ELF-1 (cell line): ENCODE results near the gene PFKL.

Experiments
- DNase-seq: peaks from one replicate; pipeline ENCODE4 v3.0.0-alpha.2; 2016; ENCODE audit warnings: low read depth, low spot score

Gene PFKL

DNA sequence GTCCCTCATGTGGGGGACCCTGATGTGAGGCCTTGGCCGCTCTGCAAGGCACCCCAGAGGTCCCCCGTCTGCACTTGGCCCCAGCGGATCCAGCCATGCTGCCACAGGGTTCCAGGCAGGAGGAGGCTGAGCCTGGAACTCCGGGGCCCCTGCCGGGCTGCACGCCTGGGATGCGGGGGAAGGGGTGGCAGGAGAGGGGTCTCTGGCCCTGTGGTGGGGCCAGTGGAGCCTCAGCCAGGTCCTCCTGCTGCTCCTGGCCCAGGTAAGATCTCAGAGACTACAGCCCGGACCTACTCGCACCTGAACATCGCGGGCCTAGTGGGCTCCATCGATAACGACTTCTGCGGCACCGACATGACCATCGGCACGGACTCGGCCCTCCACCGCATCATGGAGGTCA is 12.9 kb downstream of the PFKL start:
- no peak for DNase-seq

DNA sequence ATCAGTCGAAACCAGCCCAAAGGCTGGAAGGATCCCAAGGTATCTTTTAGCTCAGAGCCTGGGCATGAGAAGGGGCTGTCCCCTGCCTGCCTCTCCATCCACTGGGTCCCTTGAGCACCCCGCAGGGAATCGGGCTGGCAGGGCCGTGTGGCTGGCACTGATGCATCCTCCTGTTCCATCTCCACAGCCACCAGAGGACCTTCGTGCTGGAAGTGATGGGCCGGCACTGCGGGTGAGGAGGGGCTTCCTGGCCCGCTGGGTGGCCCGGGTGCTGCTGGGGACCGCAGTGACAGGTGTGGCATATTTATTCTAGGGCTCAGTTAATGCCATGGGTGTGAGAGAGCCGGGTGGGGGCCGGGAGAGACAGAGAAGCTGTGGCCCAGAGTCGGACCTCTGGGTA is 13.6 kb downstream of the PFKL start:
- no peak for DNase-seq

DNA sequence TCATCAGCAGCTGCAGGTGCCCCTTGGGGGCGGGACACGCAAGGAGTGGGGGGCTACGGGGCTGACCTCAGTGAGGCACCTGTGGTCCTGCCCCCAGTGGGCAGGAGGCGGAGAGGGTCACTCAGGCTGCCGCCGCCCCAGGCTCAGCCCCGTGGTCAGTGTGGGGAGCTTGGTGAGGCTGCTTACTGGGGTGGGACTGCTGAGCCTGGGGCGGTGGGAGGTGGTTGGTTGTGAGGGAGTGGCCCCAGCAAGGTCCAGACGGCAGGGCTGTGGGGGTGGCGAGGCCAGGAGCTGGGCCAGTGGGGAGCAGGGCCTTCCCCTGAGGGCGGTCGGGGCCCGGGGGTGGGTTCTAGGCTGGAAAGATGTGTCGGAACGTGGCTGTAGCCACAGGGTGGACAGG is 14.3 kb downstream of the PFKL start:
- no peak for DNase-seq

DNA sequence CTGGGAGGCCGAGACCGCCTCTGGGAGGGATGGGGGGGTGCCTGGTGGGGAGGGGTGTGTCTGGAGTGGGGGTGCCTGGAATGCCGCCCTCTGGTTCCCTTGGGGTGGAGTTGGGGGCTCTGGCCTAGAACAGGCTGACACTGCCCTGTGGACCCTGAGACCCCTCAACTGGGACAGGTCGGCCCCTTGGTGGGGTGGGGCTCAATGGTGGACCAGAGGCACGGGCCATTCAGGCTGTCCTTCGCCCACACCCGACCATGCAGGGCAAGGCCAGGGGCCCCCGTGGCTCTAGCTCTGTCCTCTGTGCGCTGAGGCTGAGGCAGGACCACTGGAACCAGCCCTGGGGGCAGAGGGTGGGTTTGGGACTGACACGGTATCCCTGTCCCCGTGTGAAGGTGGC is 14.7 kb downstream of the PFKL start:
- no peak for DNase-seq

DNA sequence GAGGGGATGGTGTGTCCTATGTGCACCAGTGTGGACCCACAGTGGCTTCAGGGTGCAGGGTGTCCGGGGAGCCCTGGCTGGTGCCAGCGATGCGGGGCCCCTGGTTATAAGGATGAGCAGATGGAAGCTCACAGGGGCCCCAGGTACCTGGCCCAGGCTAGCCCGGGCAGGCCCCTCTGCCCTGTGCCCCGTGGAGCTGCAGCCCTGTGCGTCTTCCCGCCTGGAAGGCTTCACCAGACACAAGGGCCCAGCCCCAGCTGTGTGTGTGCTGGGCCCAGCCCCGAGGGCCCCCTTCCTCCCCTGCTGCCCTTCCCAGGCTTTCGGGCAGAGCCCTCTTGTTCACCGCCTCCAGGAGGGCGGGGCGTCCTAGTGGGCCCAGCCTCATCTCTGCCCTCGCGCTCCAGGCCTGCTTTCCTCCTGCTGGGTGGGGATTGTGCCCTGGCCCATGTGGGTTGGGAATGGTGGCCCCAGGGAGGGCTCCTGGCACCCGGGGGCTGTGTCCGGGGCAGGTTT is 15.9 kb downstream of the PFKL start:
- no peak for DNase-seq

DNA sequence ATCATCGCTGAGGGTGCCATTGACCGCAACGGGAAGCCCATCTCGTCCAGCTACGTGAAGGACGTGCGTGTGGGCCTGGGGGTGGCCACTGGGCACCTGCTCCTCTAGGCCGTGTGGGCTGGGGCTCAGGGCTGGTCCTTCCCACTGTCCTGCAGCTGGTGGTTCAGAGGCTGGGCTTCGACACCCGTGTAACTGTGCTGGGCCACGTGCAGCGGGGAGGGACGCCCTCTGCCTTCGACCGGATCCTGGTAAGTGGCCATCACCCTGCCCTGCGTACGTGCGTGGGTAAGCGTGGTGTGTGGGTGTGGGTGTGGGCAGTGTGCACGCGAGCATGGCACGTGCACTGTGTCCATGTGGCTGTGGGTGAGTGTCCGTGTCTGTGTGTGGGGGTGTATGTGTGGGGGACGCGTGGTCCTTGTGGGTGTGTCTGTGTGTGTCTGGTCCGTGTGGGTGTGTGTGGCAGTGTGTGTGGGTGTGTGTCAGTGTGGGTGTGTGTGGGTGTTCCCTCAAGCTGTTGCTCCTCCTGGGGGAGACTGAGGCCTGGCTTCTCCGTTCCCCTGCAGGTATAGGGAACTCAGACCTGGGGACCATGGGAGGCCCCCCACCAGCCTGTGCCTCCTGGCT is 16.5 kb downstream of the PFKL start:
- DNase-seq: no peak

DNA sequence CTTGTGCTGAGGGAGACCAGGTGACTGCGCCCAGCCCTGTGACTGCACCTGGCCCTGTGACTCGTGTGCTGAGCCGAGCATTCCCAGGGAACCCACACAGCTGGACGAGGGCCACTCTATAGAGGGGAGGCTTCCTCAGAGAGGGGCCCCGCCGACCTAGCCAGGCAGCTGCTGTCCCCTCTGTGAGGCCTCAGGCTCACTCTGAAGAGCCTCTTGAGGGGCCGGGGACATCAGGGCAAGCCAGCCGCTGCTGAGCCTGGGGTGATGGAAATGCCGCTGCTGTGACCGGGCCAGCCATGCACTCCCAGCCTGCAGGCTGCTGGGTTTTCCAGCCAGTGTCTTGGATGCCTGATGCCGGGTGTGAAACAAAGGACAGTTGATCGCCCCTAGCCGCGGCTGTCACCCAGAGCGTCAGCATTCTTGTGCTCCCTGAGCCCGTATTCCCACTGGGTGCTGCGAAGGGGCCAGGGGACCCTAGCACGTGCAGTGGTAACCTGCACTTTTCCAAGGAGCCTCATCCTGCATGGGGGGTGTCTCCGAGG is 17.5 kb downstream of the PFKL start:
- no peak for DNase-seq

DNA sequence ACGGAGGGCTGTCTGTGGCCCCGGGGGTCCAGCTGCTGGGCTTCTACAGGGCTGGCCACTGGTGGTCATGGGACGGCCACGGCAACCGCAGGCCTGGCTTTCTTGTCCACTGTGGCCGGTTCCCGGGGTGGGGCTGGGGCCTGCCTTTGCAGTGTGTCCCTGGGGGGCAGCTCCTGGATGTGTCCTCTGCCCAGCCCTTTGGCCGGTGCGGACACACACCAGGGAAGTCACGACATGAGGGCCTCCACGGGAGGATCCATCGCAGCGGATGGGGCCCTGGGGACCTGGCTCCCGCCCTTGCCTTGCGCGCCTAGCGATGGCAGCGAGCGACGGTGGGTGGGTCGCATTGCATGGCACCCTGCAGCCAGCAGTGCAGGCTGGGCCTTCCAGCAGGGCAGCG is 18.0 kb downstream of the PFKL start:
- DNase-seq: no peak

DNA sequence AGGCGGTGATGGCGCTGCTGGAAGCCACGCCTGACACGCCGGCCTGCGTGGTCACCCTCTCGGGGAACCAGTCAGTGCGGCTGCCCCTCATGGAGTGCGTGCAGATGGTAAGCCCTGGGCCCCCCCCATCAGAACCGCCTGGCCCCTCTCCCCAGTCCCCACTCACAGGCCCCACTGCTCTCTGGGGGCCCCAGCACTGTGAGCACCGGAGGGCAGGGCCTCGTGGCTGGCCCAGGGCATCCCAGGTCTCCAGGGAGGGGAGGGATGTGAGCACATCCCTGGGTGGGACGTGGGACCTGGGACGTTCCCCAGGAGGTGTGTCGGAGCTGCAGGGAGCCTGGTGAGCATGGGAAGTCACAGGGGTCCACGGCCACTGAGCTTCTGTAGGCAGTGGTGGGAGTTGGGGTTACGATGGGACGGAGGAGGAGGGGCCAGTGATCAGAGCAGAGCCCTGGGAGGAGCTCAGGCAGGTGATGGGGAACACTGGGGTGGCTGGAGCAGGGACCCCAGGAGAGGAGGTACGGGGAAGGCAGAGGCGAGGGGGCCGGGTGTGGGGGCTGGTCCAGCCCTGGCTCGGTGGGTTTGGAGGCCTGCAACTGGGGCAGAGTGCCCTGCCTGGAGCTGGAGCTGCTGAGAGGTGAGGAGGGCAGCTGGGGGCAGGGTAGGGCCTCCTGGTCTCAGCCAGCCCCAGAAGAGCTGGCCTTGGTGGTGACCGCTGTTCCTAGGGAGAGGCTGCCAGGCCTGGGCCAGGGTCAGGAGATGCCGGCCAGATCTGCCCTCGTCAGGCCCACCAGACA is 18.8 kb downstream of the PFKL start:
- DNase-seq: no peak

DNA sequence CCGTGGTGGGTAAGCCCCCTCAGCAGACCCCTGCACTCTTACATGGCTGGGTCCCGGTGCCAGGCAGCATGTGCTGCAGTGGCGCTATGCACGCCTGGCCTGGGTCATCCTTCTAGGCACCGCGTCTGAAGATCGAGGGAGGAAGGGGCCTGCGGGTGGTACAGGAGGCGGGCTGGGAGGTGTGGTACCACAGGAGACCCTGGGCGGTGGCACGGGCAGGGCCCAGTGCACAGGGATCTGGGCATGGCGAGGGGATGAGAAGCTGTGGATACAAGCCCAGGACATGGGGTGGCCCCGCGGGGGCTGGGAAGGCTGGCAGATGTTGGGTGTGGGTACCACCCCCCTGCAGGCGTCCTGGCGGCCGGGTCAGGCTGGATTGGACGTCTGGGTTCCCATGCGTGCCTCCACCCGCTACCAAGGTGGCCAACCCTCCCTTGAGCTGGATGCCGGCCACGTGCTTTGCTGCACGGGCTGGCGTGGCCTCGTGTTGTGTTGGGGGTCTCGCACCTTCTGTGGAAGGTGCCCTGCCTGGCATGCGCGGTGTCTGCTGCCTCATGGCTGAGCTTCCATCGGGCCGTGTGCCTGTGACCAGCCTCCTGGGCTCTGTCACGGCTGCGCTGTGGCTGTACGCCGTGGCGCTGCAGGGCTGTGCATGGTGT is 19.7 kb downstream of the PFKL start:
- DNase-seq: no peak

DNA sequence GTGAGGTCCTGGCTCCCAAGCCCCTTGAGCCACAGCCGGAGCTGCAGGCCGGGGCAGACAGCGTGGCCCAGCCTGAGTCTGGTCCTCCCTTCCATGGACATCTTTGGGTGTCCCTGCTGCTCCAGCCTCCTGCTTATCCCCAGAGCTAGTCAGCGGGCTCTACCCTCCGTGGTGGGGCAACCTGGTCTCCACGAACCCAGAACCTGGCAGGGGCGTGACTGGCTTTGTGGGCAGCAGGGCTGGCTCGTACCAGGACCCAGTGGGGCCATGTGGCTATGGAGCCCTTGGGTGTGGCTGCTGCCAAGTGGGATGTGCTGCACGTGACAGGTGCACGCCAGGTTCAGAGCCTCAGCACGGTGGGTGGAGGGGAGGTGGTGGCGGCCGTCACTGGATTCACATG is 21.0 kb downstream of the PFKL start:
- DNase-seq: no peak

DNA sequence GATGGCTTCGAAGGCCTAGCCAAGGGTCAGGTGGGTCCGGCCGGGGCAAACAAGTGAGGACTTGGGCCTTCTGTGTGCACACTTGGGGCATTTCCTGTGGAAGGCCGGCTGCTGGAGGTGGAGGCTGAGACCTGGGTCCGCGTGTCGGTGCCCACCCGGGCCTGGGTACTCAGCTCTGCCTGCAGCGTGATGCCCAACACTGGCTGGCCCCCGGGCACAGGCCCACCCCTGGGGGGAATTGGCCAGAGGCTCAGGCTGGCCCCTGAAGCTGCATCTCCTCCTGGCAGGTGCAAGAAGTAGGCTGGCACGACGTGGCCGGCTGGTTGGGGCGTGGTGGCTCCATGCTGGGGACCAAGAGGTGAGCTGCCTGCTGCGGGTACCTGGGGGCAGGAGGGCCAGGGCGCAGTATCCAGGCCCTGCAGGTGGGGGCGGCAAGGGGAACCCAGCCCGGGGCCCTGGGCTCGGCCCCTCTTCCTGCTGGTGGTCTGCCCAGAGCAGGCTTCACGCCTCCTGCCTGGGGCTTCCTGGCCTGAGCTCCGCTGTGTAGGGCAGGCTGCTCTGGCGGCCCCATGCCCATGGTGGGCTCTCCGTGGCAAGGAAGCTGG is 22.1 kb downstream of the PFKL start:
- DNase-seq: no peak

DNA sequence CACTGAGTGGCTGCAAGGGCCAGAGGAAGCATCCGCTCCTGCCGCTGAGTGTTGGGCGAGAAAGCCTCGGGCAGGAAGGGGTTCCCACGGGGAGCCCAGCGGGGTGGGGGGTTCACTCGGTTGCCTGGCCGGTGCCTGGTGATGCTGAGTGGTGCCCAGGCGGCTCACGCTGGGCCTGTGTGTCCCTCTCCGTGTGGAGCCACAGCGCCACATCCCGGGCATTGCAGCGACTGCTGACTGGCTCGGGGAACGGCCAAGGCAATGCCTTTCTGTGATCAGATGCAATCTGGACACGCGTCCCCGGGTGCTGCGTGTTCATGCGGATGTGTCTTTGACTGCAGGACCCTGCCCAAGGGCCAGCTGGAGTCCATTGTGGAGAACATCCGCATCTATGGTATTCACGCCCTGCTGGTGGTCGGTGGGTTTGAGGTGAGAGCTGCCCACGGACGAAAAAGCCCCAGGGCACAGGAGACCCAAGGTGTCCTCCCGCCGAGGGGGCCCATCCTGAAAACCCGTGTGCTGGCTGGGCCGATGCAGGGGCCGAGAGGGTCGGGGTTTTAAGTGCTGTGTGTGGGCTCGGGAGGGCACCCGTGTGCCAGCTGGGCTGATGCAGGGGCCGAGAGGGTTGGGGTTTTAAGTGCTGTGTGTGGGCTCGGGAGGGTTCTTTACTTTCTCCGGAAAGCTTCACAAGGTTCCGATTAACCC is 22.9 kb downstream of the PFKL start:
- no peak for DNase-seq

DNA sequence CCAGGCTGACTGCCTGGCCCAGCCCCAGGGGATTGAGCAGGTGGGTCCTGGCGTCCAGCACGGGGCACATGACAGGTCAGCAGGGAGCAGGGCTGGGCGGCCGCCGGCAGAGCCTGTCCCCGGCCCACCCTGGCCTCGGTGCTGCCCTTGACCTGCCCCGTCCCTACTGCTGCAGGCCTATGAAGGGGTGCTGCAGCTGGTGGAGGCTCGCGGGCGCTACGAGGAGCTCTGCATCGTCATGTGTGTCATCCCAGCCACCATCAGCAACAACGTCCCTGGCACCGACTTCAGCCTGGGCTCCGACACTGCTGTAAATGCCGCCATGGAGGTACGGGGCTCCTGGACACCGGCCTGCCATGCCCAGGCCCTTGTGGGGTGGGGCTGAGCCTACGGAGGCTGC is 23.7 kb downstream of the PFKL start:
- DNase-seq: no peak

DNA sequence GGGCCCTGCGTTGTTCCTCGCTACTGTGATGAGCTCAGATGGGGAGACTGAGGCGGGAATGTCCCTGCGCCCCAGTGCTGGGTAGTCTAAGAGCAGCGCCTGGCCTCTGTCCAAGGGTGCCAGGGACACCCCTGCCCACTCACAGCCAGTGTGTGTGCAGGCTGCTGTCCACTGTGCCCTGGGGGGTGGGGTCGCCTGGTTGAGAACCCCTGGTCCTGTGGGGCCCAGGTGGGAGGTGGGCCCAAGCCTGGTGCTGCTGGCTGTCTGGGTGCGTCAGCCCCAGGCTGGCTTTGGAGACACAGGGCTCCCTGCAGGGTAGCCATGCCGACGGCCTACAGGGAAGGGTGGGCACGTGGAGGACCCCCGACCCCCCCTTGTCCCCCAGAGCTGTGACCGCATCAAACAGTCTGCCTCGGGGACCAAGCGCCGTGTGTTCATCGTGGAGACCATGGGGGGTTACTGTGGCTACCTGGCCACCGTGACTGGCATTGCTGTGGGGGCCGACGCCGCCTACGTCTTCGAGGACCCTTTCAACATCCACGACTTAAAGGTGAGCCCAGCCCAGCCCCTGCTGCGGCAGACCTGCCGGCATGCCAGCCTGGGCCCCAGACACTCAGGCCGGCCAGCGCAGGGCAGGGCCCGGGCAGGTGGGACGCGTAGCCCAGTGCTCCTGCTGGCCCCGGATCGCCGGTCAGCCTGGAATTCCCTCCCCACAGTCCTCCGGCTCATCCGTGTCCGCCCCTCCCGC is 24.4 kb downstream of the PFKL start:
- no peak for DNase-seq

DNA sequence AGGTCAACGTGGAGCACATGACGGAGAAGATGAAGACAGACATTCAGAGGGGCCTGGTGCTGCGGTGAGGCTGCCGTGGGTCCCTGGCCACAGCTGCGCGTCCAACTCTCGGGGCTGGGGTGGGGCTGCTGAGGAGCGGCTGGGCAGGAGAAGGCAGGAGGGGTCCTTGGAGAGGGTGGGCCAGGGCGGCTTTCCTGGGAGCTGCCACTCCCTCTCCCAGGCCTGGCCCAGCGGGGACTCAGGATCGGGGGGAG is 24.9 kb downstream of the PFKL start:
- DNase-seq: no peak

DNA sequence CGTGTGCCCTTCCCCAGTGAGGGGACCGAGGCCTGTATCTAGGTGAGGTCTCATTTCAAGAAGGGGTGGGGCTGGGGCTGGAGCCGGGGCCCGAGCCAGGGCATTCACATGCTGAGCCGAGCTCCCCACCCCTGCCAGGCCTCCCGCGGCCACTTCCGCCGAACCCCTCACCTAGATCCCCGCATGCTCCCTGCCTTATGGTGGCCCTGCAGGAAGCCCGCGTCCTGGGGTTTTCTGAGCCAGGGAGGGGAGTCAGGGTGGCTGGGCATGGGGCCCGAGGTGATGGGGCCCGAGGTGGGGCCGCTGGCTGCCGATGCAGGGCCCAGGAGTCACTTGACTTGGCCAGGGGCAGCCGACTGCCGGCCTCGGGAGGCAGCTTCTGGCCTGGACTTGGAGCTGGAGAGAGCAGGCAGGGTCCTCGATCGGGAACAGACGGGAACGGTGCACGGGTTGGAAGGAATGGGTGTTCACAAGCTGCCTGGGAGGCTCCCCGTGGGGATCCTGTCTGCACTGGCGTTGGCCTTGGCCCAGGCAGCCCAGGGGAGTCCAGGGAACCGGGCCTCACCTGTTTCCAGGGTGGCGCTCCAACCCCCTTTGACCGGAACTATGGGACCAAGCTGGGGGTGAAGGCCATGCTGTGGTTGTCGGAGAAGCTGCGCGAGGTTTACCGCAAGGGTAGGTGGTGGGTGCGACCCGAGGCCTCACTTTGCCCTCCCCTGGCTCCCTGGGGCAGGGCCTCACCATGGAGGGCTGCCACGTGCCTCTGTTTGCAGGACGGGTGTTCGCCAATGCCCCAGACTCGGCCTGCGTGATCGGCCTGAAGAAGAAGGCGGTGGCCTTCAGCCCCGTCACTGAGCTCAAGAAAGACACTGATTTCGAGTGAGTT is 25.8 kb downstream of the PFKL start:
- DNase-seq: no peak

DNA sequence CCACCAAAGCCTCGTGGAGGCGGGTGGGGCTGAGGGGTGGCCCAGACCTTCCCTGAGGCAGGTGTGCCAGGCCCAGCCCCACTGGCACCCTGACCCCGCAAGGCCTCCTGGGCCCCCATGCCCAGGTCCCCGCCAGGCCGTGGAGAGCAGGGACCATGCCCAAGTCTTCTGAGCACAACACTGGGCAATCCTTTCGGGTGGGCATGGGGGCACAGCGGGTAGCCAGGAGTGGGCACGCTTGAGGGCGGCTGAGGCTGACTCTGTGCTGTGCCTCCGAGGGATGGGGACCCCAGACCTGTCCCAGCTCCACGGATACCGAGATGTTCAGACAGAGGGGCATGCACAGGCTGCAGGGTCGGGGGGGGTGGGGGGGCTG is 26.4 kb downstream of the PFKL start:
- no peak for DNase-seq

DNA sequence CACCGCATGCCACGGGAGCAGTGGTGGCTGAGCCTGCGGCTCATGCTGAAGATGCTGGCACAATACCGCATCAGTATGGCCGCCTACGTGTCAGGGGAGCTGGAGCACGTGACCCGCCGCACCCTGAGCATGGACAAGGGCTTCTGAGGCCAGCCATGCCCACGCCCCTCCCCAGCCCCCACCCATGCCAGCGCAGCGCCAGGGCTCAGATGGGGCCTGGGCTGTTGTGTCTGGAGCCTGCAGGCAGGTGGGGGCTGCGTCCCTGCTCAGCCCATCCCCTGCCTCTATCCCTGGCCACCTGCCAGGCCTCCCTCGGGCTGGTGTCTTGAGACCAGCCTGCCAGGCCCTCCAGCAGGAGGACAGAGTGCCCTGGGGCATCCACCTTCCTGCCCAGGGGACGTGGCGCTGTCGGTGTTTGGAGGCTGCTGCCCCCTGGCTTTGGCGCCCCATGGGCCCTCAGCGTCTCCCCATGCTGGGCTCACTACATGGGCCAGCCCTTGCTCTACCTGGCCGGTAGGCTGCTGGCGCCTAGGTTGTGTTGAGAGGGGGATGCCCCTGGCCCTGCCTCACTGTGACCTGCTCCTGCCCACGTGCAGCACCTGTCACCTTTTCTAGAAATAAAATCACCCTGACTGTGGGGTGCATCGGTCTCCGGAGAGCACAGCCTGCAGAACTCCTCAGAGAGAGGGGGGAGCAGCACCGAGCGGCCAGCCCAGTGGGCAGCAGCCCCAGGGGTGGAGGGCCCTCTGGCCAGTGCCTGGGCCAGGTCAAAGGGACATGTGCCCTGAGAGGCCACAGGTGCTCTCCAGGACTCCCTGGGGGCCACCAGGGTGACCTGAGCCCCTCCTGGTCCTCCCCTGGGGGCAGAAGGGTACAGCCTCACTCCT is 27.1 kb downstream of the PFKL start:
- no peak for DNase-seq
